ENCODE data around the gene CDK8. TPM values are rescaled to one million over a fixed set of nuclear protein-coding genes. Genes with fewer than 3 reads are reported as not detected.

Gene CDK8
- total RNA-seq, 2 experiments from 2014 or later, result 15.4 to 15.9 TPM

DNA sequence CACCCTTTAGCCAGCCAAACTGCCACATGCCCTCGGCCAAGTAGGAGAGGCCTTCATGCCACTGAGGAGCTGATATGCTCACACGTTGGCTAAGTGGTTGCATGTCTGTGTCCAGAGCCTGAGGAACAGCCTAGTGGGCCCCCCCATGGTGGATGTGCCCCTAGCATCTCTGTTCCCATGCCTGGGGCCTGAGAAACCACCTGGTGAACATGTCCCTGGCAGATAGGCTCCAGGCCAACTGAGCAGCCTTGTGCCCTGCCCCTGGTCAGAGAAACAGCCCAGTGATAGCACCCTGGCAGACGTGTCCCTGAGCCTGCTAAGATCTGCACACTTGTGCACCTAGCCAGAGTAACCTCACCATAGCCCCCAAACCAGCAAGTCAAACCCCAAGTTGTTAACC lies 181.7 kb downstream of the CDK8 start:
- intact Hi-C loops (cut with micrococcal nuclease), result no loop called here
- H3K9me3 Mint-ChIP-seq, result peaks cover 29% of the 10 kb centered on the region
- CTCF ChIA-PET, result no interaction called here
- DNase-seq, result no peak
- H3K36me3 Mint-ChIP-seq (ENCODE audit: low read depth), result no peaks in the 10 kb centered on the region
- H3K4me1 Mint-ChIP-seq (ENCODE audit: low read depth), result no peaks in the 10 kb centered on the region
- H3K4me3 Mint-ChIP-seq, result no peak overlapping the region
- peaks cover 4% of the 10 kb centered on the region for H3K27me3 Mint-ChIP-seq (ENCODE audit: low read depth)
- no peak overlapping the region for H3K27ac Mint-ChIP-seq

DNA sequence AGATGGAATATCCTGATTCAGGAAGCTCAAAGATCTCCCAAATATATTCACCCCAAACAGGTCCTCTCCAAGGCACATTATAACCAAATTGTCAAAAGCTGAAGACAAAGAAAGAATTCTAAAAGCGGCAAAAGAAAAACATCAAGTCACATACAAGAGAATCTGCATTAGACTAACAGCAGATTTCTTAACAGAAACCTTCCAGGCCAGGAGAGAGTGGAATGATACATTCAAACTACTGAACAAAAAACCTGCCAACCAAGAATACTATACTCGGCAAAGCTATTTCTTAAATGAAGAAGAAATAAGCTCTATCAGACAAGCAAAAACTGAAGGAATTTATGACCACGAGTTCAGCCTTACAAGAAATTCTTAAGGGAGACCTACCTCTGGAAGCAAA lies 183.0 kb downstream of the CDK8 start:
- Mint-ChIP-seq H3K27ac (no peak overlapping the region), H3K27me3 (ENCODE audit: low read depth) (peaks cover 3% of the 10 kb centered on the region), H3K36me3 (ENCODE audit: low read depth) (no peaks in the 10 kb centered on the region), H3K4me1 (ENCODE audit: low read depth) (no peaks in the 10 kb centered on the region), H3K9me3 (peaks cover 29% of the 10 kb centered on the region), H3K4me3 (no peak overlapping the region)
- CTCF ChIA-PET, result interaction anchor here (0.7 to 1.1 kb wide), 2 partner anchors 253 to 257 kb away, joined by 3 to 4 read pairs; no protein-coding TSS in a partner anchor
- intact Hi-C loops (cut with micrococcal nuclease), result no loop called here
- DNase-seq, result no peak

DNA sequence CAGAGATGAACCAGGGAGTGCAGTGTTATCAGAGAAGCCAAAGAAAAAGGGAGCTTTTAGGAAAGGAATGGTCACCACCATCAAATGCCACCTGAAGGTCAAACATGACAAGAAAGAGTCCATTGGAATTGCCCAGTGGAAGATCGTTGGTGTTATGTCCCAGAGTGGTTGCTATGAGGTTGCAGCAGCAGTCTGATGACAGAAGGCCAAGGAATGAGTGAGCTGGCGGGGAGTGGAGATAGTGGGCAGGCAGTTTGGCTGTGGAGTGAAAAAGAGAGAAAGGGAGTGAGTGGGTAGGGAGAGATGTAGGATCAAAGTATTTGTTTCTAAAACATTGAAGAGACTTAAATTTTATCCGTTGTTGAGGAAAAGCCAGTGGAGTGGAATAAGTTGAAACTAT lies 186.2 kb downstream of the CDK8 start:
- Mint-ChIP-seq H3K27ac (no peak overlapping the region), H3K36me3 (ENCODE audit: low read depth) (no peaks in the 10 kb centered on the region), H3K4me3 (no peak overlapping the region), H3K9me3 (peaks cover 23% of the 10 kb centered on the region), H3K4me1 (ENCODE audit: low read depth) (no peaks in the 10 kb centered on the region), H3K27me3 (ENCODE audit: low read depth) (peaks cover 7% of the 10 kb centered on the region)
- intact Hi-C loops (cut with micrococcal nuclease), result no loop called here
- DNase-seq, result no peak
- CTCF ChIA-PET, result interaction anchor here (0.6 kb wide), 1 partner anchor 65 kb away, joined by 3 read pairs; no protein-coding TSS in a partner anchor

DNA sequence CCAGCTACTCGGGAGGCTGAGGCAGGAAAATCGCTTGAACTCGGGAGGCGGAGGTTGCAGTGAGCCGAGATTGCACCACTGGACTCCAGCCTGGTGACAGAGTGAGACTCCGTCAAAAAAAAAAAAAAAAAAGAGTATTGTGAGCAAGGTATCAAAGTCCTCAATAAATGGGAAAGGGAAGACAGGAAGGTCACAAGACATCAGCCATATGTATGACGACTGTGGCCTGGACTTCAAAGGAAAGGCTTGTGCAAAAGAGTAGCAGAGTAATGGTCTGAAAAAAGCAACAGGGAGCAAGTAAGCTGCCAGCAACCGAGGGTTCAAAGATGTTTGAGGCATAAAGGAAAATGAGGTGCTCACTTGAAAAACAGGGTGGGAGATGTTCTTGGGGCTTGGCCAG lies 187.5 kb downstream of the CDK8 start:
- H3K36me3 Mint-ChIP-seq (ENCODE audit: low read depth), result no peaks in the 10 kb centered on the region
- H3K4me1 Mint-ChIP-seq (ENCODE audit: low read depth), result no peaks in the 10 kb centered on the region
- no peak for DNase-seq
- intact Hi-C loops (cut with micrococcal nuclease), result no loop called here
- H3K4me3 Mint-ChIP-seq, result no peak overlapping the region
- peaks cover 12% of the 10 kb centered on the region for H3K9me3 Mint-ChIP-seq
- no peak overlapping the region for H3K27ac Mint-ChIP-seq
- CTCF ChIA-PET, result no interaction called here
- peaks cover 9% of the 10 kb centered on the region for H3K27me3 Mint-ChIP-seq (ENCODE audit: low read depth)

DNA sequence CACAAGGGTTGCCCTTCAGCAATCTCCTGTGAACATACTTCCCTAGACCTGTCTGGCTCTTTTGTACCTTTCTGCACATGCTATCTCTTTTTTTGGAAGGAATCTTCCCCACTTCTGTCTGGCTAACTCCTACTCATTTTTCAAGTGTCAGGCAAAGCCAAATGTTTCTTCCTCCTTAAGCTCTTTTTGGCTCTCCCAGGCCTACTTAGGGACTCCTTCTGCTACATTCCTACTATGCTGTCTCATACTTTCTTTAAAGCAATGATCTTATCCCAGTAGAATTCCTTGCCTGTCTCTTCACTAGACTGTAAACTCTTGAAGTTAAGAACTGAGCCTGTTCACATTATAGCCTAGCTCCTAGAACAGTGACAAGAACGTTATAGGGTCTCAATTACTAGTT lies 188.6 kb downstream of the CDK8 start:
- Mint-ChIP-seq H3K4me1 (ENCODE audit: low read depth) (no peaks in the 10 kb centered on the region), H3K27ac (no peak overlapping the region), H3K4me3 (no peak overlapping the region), H3K36me3 (ENCODE audit: low read depth) (no peaks in the 10 kb centered on the region), H3K27me3 (ENCODE audit: low read depth) (peaks cover 9% of the 10 kb centered on the region), H3K9me3 (peaks cover 3% of the 10 kb centered on the region)
- intact Hi-C loops (cut with micrococcal nuclease), result no loop called here
- CTCF ChIA-PET, result no interaction called here
- DNase-seq, result no peak

DNA sequence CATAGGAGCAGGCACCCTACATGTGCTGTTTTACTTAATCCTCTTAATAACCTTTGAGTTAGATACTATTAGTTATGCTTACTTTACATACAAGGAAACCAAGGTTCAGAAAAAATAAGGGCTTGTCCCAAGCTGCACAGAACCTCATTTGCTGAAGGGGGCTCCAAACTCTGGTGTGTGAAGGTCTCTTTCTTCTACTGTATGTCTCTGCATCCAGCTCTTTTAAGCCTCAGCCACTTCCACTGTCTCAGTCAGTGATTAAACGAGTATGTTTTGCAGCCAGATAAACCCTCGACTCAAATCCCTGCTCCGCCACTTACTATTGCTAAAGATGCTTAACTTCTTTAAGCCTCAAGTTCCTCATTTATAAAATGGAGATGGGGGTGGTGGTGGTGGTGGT lies 191.2 kb downstream of the CDK8 start:
- intact Hi-C loops (cut with micrococcal nuclease), result no loop called here
- Mint-ChIP-seq H3K9me3 (no peaks in the 10 kb centered on the region), H3K27me3 (ENCODE audit: low read depth) (peaks cover 17% of the 10 kb centered on the region), H3K4me1 (ENCODE audit: low read depth) (no peaks in the 10 kb centered on the region), H3K4me3 (no peak overlapping the region), H3K36me3 (ENCODE audit: low read depth) (no peaks in the 10 kb centered on the region), H3K27ac (no peak overlapping the region)
- CTCF ChIA-PET, result no interaction called here
- no peak for DNase-seq

DNA sequence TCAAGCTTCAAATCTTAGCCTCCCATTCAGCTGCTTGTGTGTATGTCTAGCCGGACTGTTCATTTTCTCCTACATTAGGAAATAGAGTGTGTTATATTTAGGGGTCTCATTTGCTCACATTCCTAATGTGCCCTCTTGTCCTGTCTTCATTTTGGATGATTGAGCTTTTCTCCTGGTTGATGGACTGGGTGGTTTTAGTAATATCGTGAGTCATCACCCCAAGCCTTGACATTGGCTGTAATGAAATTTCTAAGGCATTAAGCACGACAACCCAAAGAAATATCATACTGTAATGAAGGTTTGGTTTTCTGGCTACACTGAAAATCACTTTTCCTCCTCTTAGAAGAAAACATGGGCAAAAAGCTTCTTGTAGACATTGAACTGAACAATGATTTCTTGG lies 192.8 kb downstream of the CDK8 start:
- no peak overlapping the region for H3K4me3 Mint-ChIP-seq

DNA sequence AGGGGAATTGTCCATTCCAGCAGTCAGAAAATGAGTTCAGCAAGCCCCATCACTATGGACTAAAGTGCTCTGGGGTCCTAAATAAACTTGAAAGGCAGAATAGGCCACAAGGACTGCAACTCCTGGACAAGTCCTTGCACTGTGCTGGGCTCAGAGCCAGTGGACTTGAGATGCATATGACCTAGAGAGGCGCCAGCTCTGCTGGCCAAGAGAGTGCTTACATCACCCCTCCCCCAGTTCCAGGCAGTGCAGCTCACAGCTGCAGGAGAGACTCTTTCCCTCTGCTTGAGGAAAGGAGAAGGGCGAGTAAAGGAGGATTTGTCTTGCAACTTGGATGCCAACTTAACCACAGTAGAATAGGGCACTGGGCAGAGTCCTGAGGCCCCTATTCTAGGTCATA lies 194.1 kb downstream of the CDK8 start:
- H3K36me3 Mint-ChIP-seq (ENCODE audit: low read depth), result no peaks in the 10 kb centered on the region
- no peak overlapping the region for H3K4me3 Mint-ChIP-seq
- intact Hi-C loops (cut with micrococcal nuclease), result no loop called here
- no peak for DNase-seq
- peaks cover 5% of the 10 kb centered on the region for H3K9me3 Mint-ChIP-seq
- H3K4me1 Mint-ChIP-seq (ENCODE audit: low read depth), result no peaks in the 10 kb centered on the region
- no peak overlapping the region for H3K27ac Mint-ChIP-seq
- H3K27me3 Mint-ChIP-seq (ENCODE audit: low read depth), result peaks cover 30% of the 10 kb centered on the region
- CTCF ChIA-PET, result no interaction called here

More for the DNA sequence above, 192.8 kb downstream of the CDK8 start:
- no peaks in the 10 kb centered on the region for H3K4me1 Mint-ChIP-seq (ENCODE audit: low read depth)
- intact Hi-C loops (cut with micrococcal nuclease), result no loop called here
- H3K27me3 Mint-ChIP-seq (ENCODE audit: low read depth), result peaks cover 25% of the 10 kb centered on the region
- peaks cover 5% of the 10 kb centered on the region for H3K9me3 Mint-ChIP-seq
- H3K36me3 Mint-ChIP-seq (ENCODE audit: low read depth), result no peaks in the 10 kb centered on the region
- CTCF ChIA-PET, result interaction anchor here (0.9 kb wide), 1 partner anchor 262 kb away, joined by 3 read pairs; no protein-coding TSS in a partner anchor
- H3K27ac Mint-ChIP-seq, result no peak overlapping the region
- DNase-seq, result no peak

DNA sequence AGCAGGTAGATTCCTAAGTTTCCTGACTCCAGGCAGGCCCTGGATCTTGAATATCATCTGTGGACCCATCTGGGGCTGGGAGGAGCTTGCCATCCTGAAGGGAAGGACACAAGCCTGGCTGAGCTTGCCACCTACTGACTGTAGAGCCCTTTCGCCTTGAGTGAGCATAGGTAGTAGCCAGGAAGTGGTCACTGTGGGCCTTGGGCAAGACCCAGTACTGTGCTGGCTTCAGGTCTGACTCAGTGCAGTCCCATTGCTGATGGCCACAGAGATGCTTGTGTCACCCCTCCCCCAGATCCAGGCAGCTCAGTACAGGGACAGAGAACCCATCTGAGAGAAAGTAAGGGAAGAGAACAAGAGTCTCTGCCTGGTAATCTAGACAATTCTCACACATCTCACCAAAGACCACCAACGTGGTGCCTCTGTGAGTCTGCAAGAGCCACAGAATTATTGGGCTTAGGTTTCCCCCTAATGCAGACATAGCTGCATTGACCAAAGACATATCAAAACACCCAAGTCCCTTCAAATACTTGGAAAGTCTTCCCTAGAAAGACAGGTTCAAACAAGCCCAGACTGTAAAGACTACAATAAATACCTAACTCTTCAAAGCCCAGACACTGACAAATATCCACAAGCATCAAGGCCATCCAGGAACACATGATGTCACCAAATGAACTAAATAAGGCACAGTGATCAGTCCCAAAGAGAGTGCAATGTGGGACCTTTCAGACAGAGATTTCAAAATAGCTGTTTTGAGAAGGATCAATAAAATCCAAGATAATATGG lies 195.3 kb downstream of the CDK8 start:
- CTCF ChIA-PET, result no interaction called here
- Mint-ChIP-seq H3K27ac (no peak overlapping the region), H3K27me3 (ENCODE audit: low read depth) (peaks cover 29% of the 10 kb centered on the region), H3K9me3 (peaks cover 5% of the 10 kb centered on the region), H3K4me1 (ENCODE audit: low read depth) (no peaks in the 10 kb centered on the region), H3K4me3 (no peak overlapping the region), H3K36me3 (ENCODE audit: low read depth) (no peaks in the 10 kb centered on the region)
- intact Hi-C loops (cut with micrococcal nuclease), result no loop called here
- DNase-seq, result no peak

Other genes starting within 250 kb of the CDK8 start
- under 1 TPM; 0.52 to 0.69 TPM for gene SHISA2, start 202.1 kb upstream of the CDK8 start, total RNA-seq
- gene RNF6, start 31.8 kb upstream of the CDK8 start, total RNA-seq, result 10 to 100 TPM; 38.2 to 39.4 TPM